Activated B cell treated with CpG ODN at 0.5 μM for 24 hours (primary cell): ENCODE data around the gene STAM2. TPM values are rescaled to one million over a fixed set of nuclear protein-coding genes. Genes with fewer than 3 reads are reported as not detected.
A peak's percentile ranks its signal among the peaks of the same experiment; 100 is the strongest.
"Not testable (repeated sequence)": the region's sequence is repeated elsewhere in the genome, so short reads cannot be mapped to it uniquely, and the experiment has no call there.

Experiments
- ATAC-seq: fragments of 200-7000 bp; cut with Tn5 transposase; one replicate; pipeline ENCODE4 v1.10.0; 2021; ENCODE audit warnings: low read depth, mild to moderate bottlenecking, moderate library complexity
- CTCF ChIA-PET: fragments of 350-600 bp; sonication (Branson Sonifier 250); formaldehyde crosslinking; loops from one replicate; lab custom pipeline; 2021; ENCODE audit warnings: antibody characterized with exemption; lab: Charles Lee
- POLR2A ChIA-PET: fragments of 350-600 bp; sonication (Branson Sonifier 250); formaldehyde crosslinking; loops from one replicate; lab custom pipeline; 2021; ENCODE audit warnings: antibody characterized with exemption; lab: Charles Lee
- DNase-seq: peaks from one replicate; pipeline ENCODE4 v3.0.0; 2022
- H3K27ac Mint-ChIP-seq: one replicate; pipeline ENCODE4 v1.8.0; 2020; ENCODE audit warnings: mixed read lengths
- H3K27me3 Mint-ChIP-seq: one replicate; pipeline ENCODE4 v1.8.0; 2021; ENCODE audit warnings: mixed read lengths
- H3K36me3 Mint-ChIP-seq: one replicate; pipeline ENCODE4 v1.8.0; 2021; ENCODE audit warnings: low read depth, mixed read lengths
- H3K4me1 Mint-ChIP-seq: one replicate; pipeline ENCODE4 v1.8.0; 2021; ENCODE audit warnings: mixed read lengths
- H3K4me3 Mint-ChIP-seq: one replicate; pipeline ENCODE4 v1.8.0; 2020; ENCODE audit warnings: mild to moderate bottlenecking, mixed read lengths
- H3K9me3 Mint-ChIP-seq: one replicate; pipeline ENCODE4 v1.8.0; 2020; ENCODE audit warnings: mixed read lengths
- CTCF ChIP-seq: fragments of 200-600 bp; IDR thresholded peaks from one replicate; pipeline ENCODE4 v1.8.0; 2022; ENCODE audit warnings: antibody characterized with exemption, mild to moderate bottlenecking
- intact Hi-C: fragments of 100-400 bp; cut with micrococcal nuclease; formaldehyde crosslinking; loops from one replicate; pipeline ENCODE4 v1.15.1; 2024
- total RNA-seq: library from RNA; stranded (reverse); gene quantifications from 2 replicates; pipeline ENCODE4 v1.2.3, GENCODE V29; 2022

Gene STAM2
- total RNA-seq, 1 donor from 2014 or later, result 27.4 TPM

- CTCF ChIA-PET, result interaction anchor here (0.8 to 1.3 kb wide), 3 partner anchors 9 to 445 kb away, joined by 3 to 19 read pairs (median 3); partner anchors contain the start of gene STAM2
- Mint-ChIP-seq H3K4me1 (no peaks in the 10 kb centered on the region), H3K27me3 (peaks cover 22% of the 10 kb centered on the region), H3K9me3 (no peaks in the 10 kb centered on the region), H3K27ac (no peak overlapping the region), H3K36me3 (no peaks in the 10 kb centered on the region), H3K4me3 (no peak overlapping the region)
- ATAC-seq (peak; percentile 71), DNase-seq (no peak)
- intact Hi-C loops, result loop anchor here (1.0 kb wide), 2 partner anchors 437 to 445 kb away; no protein-coding TSS in a partner anchor
- no peak for TF ChIP-seq CTCF
- POLR2A ChIA-PET, result no interaction called here
Observed at GRCh38 chr2:152189622-152190495, 14.3 kb upstream of the STAM2 start.

- ATAC-seq, intact Hi-C loops, H3K9me3 Mint-ChIP-seq, H3K4me1 Mint-ChIP-seq, H3K4me3 Mint-ChIP-seq, H3K36me3 Mint-ChIP-seq, H3K27ac Mint-ChIP-seq, DNase-seq: not testable (repeated sequence)
- H3K27me3 Mint-ChIP-seq, result peaks cover 19% of the 10 kb centered on the region
- ChIA-PET POLR2A (interaction anchor here (1.0 kb wide), 1 partner anchor 530 kb away, joined by 4 read pairs; the partner anchor contains the start of gene PRPF40A), CTCF (interaction anchor here (1.3 kb wide), 1 partner anchor 10 kb away, joined by 3 read pairs; no protein-coding TSS in a partner anchor)
Observed at GRCh38 chr2:152186808-152187207, 11.2 kb upstream of the STAM2 start.

GRCh38 chr2:152186262-152186661 is 10.7 kb upstream of the STAM2 start:
- TF ChIP-seq CTCF, result no peak
- ChIA-PET POLR2A (interaction anchor here (1.0 kb wide), 1 partner anchor 531 kb away, joined by 4 read pairs; the partner anchor contains the start of gene PRPF40A), CTCF (interaction anchor here (2.5 kb wide), 1 partner anchor 449 kb away, joined by 12 read pairs; no protein-coding TSS in a partner anchor)
- ATAC-seq (no peak), DNase-seq (no peak)
- intact Hi-C loops, result no loop called here
- H3K4me1 Mint-ChIP-seq, result no peaks in the 10 kb centered on the region
- H3K9me3 Mint-ChIP-seq, result no peaks in the 10 kb centered on the region
- peaks cover 19% of the 10 kb centered on the region for H3K27me3 Mint-ChIP-seq
- no peak overlapping the region for H3K4me3 Mint-ChIP-seq
- H3K27ac Mint-ChIP-seq, result no peak overlapping the region
- H3K36me3 Mint-ChIP-seq, result no peaks in the 10 kb centered on the region

- no peaks in the 10 kb centered on the region for H3K4me1 Mint-ChIP-seq
- H3K27ac Mint-ChIP-seq, result no peak overlapping the region
- POLR2A ChIA-PET, result no interaction called here
- TF ChIP-seq CTCF, result no peak
- H3K36me3 Mint-ChIP-seq, result no peaks in the 10 kb centered on the region
- H3K27me3 Mint-ChIP-seq, result peaks cover 22% of the 10 kb centered on the region
- H3K4me3 Mint-ChIP-seq, result no peak overlapping the region
- CTCF ChIA-PET, result interaction anchor here (2.5 kb wide), 1 partner anchor 452 kb away, joined by 12 read pairs; no protein-coding TSS in a partner anchor
- DNase-seq (no peak), ATAC-seq (no peak)
- intact Hi-C loops, result no loop called here
- H3K9me3 Mint-ChIP-seq, result no peaks in the 10 kb centered on the region
Observed at GRCh38 chr2:152183401-152184073, 8.0 kb upstream of the STAM2 start.

- CTCF ChIA-PET, result interaction anchor here (0.6 to 3.0 kb wide), 2 partner anchors 280 to 458 kb away, joined by 3 to 40 read pairs; no protein-coding TSS in a partner anchor
Observed at GRCh38 chr2:152177667-152178066, 2.1 kb upstream of the STAM2 start.

More at GRCh38 chr2:152177667-152178066, 2.1 kb upstream of the STAM2 start:
- POLR2A ChIA-PET, result interaction anchor here (0.6 kb wide), 1 partner anchor 387 kb away, joined by 7 read pairs; no protein-coding TSS in a partner anchor
- intact Hi-C loops, result loop anchor here (5.0 kb wide), 1 partner anchor 765 kb away; no protein-coding TSS in a partner anchor
- H3K9me3 Mint-ChIP-seq, H3K27ac Mint-ChIP-seq, H3K4me3 Mint-ChIP-seq, DNase-seq, ATAC-seq, H3K27me3 Mint-ChIP-seq: not testable (repeated sequence)
- H3K36me3 Mint-ChIP-seq, result peaks cover 15% of the 10 kb centered on the region
- H3K4me1 Mint-ChIP-seq, result peaks cover 28% of the 10 kb centered on the region
